ENCODE results near the gene TBC1D30.

Gene TBC1D30

GRCh38 chr12:64891629-64892028 lies 67.2 kb downstream of the TBC1D30 start:
- Histone ChIP-seq H3K36me3 (ENCODE audit: control insufficient read depth, insufficient read depth, low read length) (no peaks in the 10 kb centered on the region), H3K27ac (ENCODE audit: low read depth, low read length, severe bottlenecking) (no peak overlapping the region), H3K9me3 (ENCODE audit: control insufficient read depth, low read length) (no peaks in the 10 kb centered on the region), H3K4me3 (ENCODE audit: extremely low read depth, insufficient read depth, low read length, poor library complexity, severe bottlenecking) (no peak overlapping the region), H3K4me1 (ENCODE audit: control insufficient read depth, insufficient read depth, low read length, poor library complexity, severe bottlenecking) (no peaks in the 10 kb centered on the region)
- no CpG with 5 or more reads among the region's 1 CpG for WGBS, 2 experiments (ENCODE audit: insufficient coverage in 2 of 2)

GRCh38 chr12:64892561-64892960 lies 68.1 kb downstream of the TBC1D30 start:
- 79 to 100% methylated on average over 2 to 3 of the region's 4 CpGs for WGBS, 2 experiments (ENCODE audit: insufficient coverage in 2 of 2)
- Histone ChIP-seq H3K27ac (ENCODE audit: low read depth, low read length, severe bottlenecking) (no peak overlapping the region), H3K4me3 (ENCODE audit: extremely low read depth, insufficient read depth, low read length, poor library complexity, severe bottlenecking) (no peak overlapping the region), H3K36me3 (ENCODE audit: control insufficient read depth, insufficient read depth, low read length) (no peaks in the 10 kb centered on the region), H3K9me3 (ENCODE audit: control insufficient read depth, low read length) (no peaks in the 10 kb centered on the region), H3K4me1 (ENCODE audit: control insufficient read depth, insufficient read depth, low read length, poor library complexity, severe bottlenecking) (no peaks in the 10 kb centered on the region)

GRCh38 chr12:64893961-64894360 lies 69.5 kb downstream of the TBC1D30 start:
- Histone ChIP-seq H3K36me3 (ENCODE audit: control insufficient read depth, insufficient read depth, low read length) (no peaks in the 10 kb centered on the region), H3K9me3 (ENCODE audit: control insufficient read depth, low read length) (no peaks in the 10 kb centered on the region), H3K4me1 (ENCODE audit: control insufficient read depth, insufficient read depth, low read length, poor library complexity, severe bottlenecking) (no peaks in the 10 kb centered on the region), H3K27ac (ENCODE audit: low read depth, low read length, severe bottlenecking) (no peak overlapping the region), H3K4me3 (ENCODE audit: extremely low read depth, insufficient read depth, low read length, poor library complexity, severe bottlenecking) (no peak overlapping the region)
- 95% methylated on average over 3 of the region's 4 CpGs for WGBS, 2 experiments (ENCODE audit: insufficient coverage in 2 of 2)

GRCh38 chr12:64894827-64895475 lies 70.5 kb downstream of the TBC1D30 start:
- Histone ChIP-seq H3K4me1 (ENCODE audit: control insufficient read depth, insufficient read depth, low read length, poor library complexity, severe bottlenecking) (no peaks in the 10 kb centered on the region), H3K27ac (ENCODE audit: low read depth, low read length, severe bottlenecking) (no peak overlapping the region), H3K36me3 (ENCODE audit: control insufficient read depth, insufficient read depth, low read length) (no peaks in the 10 kb centered on the region), H3K4me3 (ENCODE audit: extremely low read depth, insufficient read depth, low read length, poor library complexity, severe bottlenecking) (no peak overlapping the region), H3K9me3 (ENCODE audit: control insufficient read depth, low read length) (no peaks in the 10 kb centered on the region)
- WGBS, 2 experiments (ENCODE audit: insufficient coverage in 2 of 2): 100% methylated on average over 1 of the region's 2 CpGs; no CpG with 5 or more reads in 1 of the 2 experiments

GRCh38 chr12:64895526-64895925 lies 71.1 kb downstream of the TBC1D30 start:
- H3K36me3 ChIP-seq (ENCODE audit: control insufficient read depth, insufficient read depth, low read length): no peaks in the 10 kb centered on the region
- H3K9me3 ChIP-seq (ENCODE audit: control insufficient read depth, low read length): no peaks in the 10 kb centered on the region
- no peak overlapping the region for H3K27ac ChIP-seq (ENCODE audit: low read depth, low read length, severe bottlenecking)
- H3K4me3 ChIP-seq (ENCODE audit: extremely low read depth, insufficient read depth, low read length, poor library complexity, severe bottlenecking): no peak overlapping the region
- 91 to 97% methylated on average over 5 of the region's 5 CpGs for WGBS, 2 experiments (ENCODE audit: insufficient coverage in 2 of 2)
- no peaks in the 10 kb centered on the region for H3K4me1 ChIP-seq (ENCODE audit: control insufficient read depth, insufficient read depth, low read length, poor library complexity, severe bottlenecking)

GRCh38 chr12:64900540-64900939 lies 76.1 kb downstream of the TBC1D30 start:
- no peaks in the 10 kb centered on the region for H3K4me1 ChIP-seq (ENCODE audit: control insufficient read depth, insufficient read depth, low read length, poor library complexity, severe bottlenecking)
- 80 to 100% methylated on average over 1 of the region's 4 CpGs for WGBS, 2 experiments (ENCODE audit: insufficient coverage in 2 of 2)
- no peaks in the 10 kb centered on the region for H3K36me3 ChIP-seq (ENCODE audit: control insufficient read depth, insufficient read depth, low read length)
- H3K9me3 ChIP-seq (ENCODE audit: control insufficient read depth, low read length): no peaks in the 10 kb centered on the region
- no peak overlapping the region for H3K27ac ChIP-seq (ENCODE audit: low read depth, low read length, severe bottlenecking)
- H3K4me3 ChIP-seq (ENCODE audit: extremely low read depth, insufficient read depth, low read length, poor library complexity, severe bottlenecking): no peak overlapping the region

GRCh38 chr12:64903479-64904152 lies 79.2 kb downstream of the TBC1D30 start:
- Histone ChIP-seq H3K4me1 (ENCODE audit: control insufficient read depth, insufficient read depth, low read length, poor library complexity, severe bottlenecking) (no peaks in the 10 kb centered on the region), H3K4me3 (ENCODE audit: extremely low read depth, insufficient read depth, low read length, poor library complexity, severe bottlenecking) (no peak overlapping the region), H3K9me3 (ENCODE audit: control insufficient read depth, low read length) (no peaks in the 10 kb centered on the region), H3K36me3 (ENCODE audit: control insufficient read depth, insufficient read depth, low read length) (no peaks in the 10 kb centered on the region), H3K27ac (ENCODE audit: low read depth, low read length, severe bottlenecking) (no peak overlapping the region)
- 94 to 96% methylated on average over 3 to 4 of the region's 5 CpGs for WGBS, 2 experiments (ENCODE audit: insufficient coverage in 2 of 2)

GRCh38 chr12:64907097-64907496 lies 82.7 kb downstream of the TBC1D30 start:
- 76 to 92% methylated on average over 2 to 3 of the region's 3 CpGs for WGBS, 2 experiments (ENCODE audit: insufficient coverage in 2 of 2)
- H3K4me3 ChIP-seq (ENCODE audit: extremely low read depth, insufficient read depth, low read length, poor library complexity, severe bottlenecking): no peak overlapping the region
- H3K9me3 ChIP-seq (ENCODE audit: control insufficient read depth, low read length): no peaks in the 10 kb centered on the region

GRCh38 chr12:64909124-64909523 lies 84.7 kb downstream of the TBC1D30 start:
- H3K4me1 ChIP-seq (ENCODE audit: control insufficient read depth, insufficient read depth, low read length, poor library complexity, severe bottlenecking): no peaks in the 10 kb centered on the region
- WGBS, 2 experiments (ENCODE audit: insufficient coverage in 2 of 2): 93 to 94% methylated on average over 2 of the region's 6 CpGs
- H3K36me3 ChIP-seq (ENCODE audit: control insufficient read depth, insufficient read depth, low read length): no peaks in the 10 kb centered on the region

More at GRCh38 chr12:64907097-64907496, 82.7 kb downstream of the TBC1D30 start:
- Histone ChIP-seq H3K4me1 (ENCODE audit: control insufficient read depth, insufficient read depth, low read length, poor library complexity, severe bottlenecking) (no peaks in the 10 kb centered on the region), H3K27ac (ENCODE audit: low read depth, low read length, severe bottlenecking) (no peak overlapping the region), H3K36me3 (ENCODE audit: control insufficient read depth, insufficient read depth, low read length) (no peaks in the 10 kb centered on the region)

GRCh38 chr12:64911081-64911480 lies 86.6 kb downstream of the TBC1D30 start:
- Histone ChIP-seq H3K4me1 (ENCODE audit: control insufficient read depth, insufficient read depth, low read length, poor library complexity, severe bottlenecking) (no peaks in the 10 kb centered on the region), H3K27ac (ENCODE audit: low read depth, low read length, severe bottlenecking) (no peak overlapping the region), H3K4me3 (ENCODE audit: extremely low read depth, insufficient read depth, low read length, poor library complexity, severe bottlenecking) (no peak overlapping the region), H3K36me3 (ENCODE audit: control insufficient read depth, insufficient read depth, low read length) (no peaks in the 10 kb centered on the region), H3K9me3 (ENCODE audit: control insufficient read depth, low read length) (no peaks in the 10 kb centered on the region)
- WGBS, 2 experiments (ENCODE audit: insufficient coverage in 2 of 2): 100% methylated on average over 2 of the region's 3 CpGs

More at GRCh38 chr12:64909124-64909523, 84.7 kb downstream of the TBC1D30 start:
- no peak overlapping the region for H3K27ac ChIP-seq (ENCODE audit: low read depth, low read length, severe bottlenecking)
- no peak overlapping the region for H3K4me3 ChIP-seq (ENCODE audit: extremely low read depth, insufficient read depth, low read length, poor library complexity, severe bottlenecking)
- no peaks in the 10 kb centered on the region for H3K9me3 ChIP-seq (ENCODE audit: control insufficient read depth, low read length)

GRCh38 chr12:64911912-64912311 lies 87.5 kb downstream of the TBC1D30 start:
- H3K27ac ChIP-seq (ENCODE audit: low read depth, low read length, severe bottlenecking): no peak overlapping the region
- H3K9me3 ChIP-seq (ENCODE audit: control insufficient read depth, low read length): no peaks in the 10 kb centered on the region
- no peak overlapping the region for H3K4me3 ChIP-seq (ENCODE audit: extremely low read depth, insufficient read depth, low read length, poor library complexity, severe bottlenecking)
- whole genome bisulfite sequencing, 2 experiments (ENCODE audit: insufficient coverage in 2 of 2): 72 to 74% methylated on average over 2 to 3 of the region's 4 CpGs
- no peaks in the 10 kb centered on the region for H3K4me1 ChIP-seq (ENCODE audit: control insufficient read depth, insufficient read depth, low read length, poor library complexity, severe bottlenecking)
- H3K36me3 ChIP-seq (ENCODE audit: control insufficient read depth, insufficient read depth, low read length): no peaks in the 10 kb centered on the region
